Measurements from ENCODE around the gene TLCD2.

- TF ChIP-seq CTCF (conservative IDR thresholded peaks at IDR 0.05) (no peak), EZH2 (IDR thresholded peaks at IDR 0.05; ENCODE audit: low read depth) (no peak)
Observed at GRCh38 chr17:1724351-1724868, 14.2 kb upstream of the TLCD2 start, which contains the start of gene WDR81.

Data from PC-9 (cell line).